Erythroblast (primary cell): Measurements from ENCODE around the gene SWT1.
A peak's percentile ranks its signal among the peaks of the same experiment; 100 is the strongest.

Source experiments
- DNase-seq, 2 experiments: peaks; one replicate each; lab custom pipeline; 2025; lab: John Stamatoyannopoulos, UW
- GATA1 ChIP-seq: IDR thresholded peaks from 2 replicates; pipeline ENCODE4 v1.6.1; 2011; ENCODE audit warnings: low read depth, mild to moderate bottlenecking, control low read depth, low read length, moderate library complexity
- POLR2A ChIP-seq: IDR thresholded peaks from 2 replicates; pipeline ENCODE4 v1.6.1; 2011; ENCODE audit warnings: mild to moderate bottlenecking, low read length

The SWT1 gene

DNA sequence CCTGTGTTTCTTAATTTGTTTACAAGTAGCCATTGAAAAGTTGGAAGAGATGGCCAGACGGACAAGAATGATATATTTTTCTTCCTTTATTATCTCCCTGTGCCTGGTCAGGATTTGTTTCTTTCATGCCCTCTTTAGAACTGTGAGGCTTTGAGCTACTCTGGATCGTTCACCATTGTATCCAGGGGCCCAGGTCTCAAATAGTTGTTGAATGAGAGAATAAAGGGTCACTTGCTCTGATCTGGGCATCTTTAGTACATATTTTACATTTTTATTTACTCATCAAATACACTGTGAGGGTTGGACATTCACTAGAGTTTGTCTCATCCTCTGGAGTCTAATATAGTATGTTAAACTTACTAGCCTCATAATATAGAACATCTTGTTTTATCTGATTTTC, 111.4 kb downstream of the SWT1 start:
- TF ChIP-seq GATA1: no peak
- DNase-seq: no peak

DNA sequence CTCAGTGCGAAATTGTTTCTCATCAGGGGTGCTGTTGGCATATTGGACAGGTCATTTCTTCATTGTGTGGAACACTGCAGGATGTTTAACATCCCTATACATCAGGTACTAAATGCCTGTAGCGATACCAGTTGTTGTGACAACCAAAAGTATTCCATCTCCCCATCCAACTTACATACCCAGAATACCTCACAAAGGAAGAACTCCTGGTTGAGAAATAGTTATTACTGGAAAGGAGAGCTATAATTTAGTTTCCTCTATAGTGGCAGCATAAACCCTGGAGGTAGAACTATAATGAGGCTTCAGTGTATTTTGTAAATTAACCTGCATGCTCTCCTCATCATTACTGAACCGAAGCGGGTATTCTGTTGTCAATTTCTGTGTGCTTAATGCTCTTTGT, 115.0 kb downstream of the SWT1 start:
- TF ChIP-seq GATA1: no peak
- no peak for TF ChIP-seq POLR2A
- no peak for DNase-seq

DNA sequence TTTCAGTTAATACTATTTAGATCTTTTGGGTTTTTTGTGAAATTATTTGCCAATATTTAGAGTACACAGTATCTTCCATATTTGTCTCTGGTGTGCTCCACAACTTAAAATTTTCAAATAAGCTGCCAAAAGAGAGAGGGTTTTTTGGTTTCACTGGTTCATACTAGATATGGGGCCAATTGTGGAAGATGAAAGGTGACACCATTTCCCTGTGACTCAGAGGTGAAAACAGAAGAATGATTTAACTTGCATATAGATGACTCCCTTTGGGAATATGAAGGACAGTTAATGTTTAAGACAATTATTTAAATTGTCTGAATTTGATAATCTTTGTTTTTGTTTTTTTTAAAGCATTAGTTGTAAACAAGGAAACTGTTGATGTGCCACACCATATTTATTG, 122.6 kb downstream of the SWT1 start:
- no peak for DNase-seq

DNA sequence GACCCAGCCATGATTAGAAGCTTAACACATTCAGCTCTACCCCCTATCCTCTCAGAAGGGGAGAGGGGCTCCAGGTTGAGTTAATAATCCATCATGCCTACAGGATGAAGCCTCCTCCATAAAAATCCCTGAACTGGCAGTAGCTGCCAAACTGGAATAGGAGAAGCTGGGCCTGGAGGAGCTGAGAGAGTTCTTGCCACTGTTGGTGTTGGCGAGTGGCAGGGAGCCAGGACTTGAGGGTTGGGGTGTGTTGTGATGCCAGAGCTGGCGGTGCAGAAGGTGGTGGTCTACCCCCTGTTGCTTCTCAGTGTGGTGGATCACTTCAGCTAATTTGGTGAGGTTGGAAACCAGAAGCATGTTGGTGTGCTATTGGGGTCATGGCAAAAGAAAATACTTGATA, 123.6 kb downstream of the SWT1 start:
- no peak for DNase-seq
- TF ChIP-seq POLR2A: no peak
- TF ChIP-seq GATA1: no peak

More for the DNA sequence above, 122.6 kb downstream of the SWT1 start:
- TF ChIP-seq POLR2A: no peak
- TF ChIP-seq GATA1: no peak

DNA sequence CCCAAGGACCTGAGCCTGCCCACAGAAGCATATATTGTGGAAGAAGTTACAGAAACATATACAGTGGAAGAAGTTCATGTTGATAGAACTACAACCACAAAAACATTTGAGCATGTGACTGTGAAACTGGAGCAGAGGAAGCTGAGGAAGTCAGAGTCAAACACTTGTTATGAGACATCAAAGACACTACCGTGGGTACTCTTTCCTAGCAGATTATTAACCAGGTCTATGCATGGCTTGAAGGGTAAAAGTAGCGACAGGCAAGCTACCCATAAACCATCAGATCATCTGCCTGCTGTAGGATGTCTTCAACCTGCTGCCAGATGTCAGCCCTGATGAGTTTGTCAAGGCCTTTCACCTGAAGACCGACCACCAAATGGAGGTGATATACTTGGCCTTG, 124.3 kb downstream of the SWT1 start:
- no peak for DNase-seq

DNA sequence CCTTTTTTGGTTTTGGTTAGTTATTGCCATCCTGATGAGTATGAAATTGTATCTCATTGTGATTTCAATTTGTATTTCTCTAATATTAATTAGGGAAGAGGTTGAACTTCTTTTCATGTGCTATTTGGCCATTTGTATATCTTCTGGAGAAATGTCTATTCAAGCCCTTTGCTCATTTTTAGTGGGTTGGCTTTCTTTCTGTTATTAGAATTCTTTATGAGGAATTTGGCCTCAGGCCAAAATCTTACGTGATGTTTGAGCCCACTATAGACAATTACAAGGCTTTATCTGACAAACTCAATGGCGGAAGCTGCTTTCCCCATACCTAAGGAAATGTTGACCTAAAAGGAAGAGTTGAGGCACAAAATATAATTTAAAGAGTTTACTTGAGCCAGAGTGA, 127.1 kb downstream of the SWT1 start:
- no peak for TF ChIP-seq POLR2A
- no peak for TF ChIP-seq GATA1
- DNase-seq: peak; percentile 85

More for the DNA sequence above, 124.3 kb downstream of the SWT1 start:
- TF ChIP-seq GATA1: no peak

DNA sequence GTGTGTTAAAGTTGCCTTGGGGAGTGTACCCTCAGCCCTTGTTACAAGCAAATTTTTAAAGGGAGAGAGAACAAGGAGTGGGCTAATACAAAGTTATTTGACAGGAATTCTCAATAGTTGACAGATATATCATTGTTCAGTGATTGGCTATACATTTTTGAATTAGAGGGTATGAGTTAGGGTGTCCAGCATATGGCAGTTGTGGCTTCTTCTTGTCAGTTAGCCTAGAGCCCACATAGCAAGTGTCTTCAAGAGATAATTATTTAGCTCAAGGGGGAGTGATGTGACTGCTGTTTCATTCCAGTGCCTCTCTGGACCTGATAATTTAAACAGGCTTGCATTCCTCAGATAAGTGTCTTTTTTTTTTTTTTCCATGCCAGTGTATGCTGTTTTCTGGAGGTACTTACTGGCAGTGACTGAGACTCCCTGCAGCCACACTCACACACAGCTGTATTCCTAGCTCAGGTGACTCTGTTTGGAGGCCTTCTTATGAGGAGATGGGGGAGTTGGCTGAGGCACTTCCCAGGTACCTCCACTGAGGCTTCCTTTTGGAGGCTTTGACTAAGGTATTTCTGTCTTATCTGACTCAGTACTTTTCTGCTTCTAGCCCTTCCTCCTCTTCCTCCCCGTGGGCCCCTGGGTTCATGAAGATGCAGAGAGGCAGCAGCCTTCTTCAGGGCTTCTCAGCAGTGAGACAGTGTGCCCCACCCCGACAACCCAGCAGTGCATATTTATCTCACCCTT, 127.7 kb downstream of the SWT1 start:
- TF ChIP-seq GATA1: peak; percentile 42
- TF ChIP-seq POLR2A: peak; percentile 82
- peak; percentile 92 to 99 for DNase-seq

DNA sequence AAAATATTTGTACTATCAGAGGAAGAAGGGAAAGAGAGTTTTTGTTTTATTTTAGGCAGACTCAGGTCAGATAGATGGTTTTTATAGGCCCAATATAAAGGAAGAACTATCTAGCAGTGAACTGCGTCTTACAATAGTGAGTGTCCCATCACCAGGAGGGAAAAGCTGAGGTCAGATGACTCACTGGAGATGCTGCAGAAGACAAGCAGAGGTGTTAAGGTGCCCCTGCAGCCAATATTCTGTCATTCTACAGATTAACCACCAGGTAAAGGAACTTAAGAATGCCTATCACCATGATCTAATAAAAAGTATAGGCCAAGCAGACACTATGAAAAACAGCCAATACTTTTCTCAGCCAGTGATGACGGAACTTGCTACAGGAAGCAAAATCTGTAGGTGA, 130.5 kb downstream of the SWT1 start:
- TF ChIP-seq GATA1: no peak
- no peak for TF ChIP-seq POLR2A

DNA sequence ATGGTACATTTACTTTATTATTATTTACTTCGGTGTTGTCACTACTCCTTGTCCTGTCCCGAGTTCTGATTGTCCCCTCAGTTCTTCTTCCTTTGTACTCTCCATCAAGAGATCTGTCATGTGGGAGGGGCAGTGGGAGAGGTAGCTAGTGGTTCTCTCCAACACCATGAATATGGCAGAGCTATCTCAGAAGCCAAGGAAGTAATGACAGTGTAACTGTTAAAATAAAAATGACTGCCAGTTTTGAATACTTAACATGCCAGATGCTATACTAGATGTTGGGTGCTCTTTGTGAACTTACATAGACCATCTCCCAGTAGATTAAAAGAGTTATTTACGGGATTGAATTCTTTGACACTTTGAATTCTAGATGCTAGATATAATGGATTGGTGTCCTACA, 131.5 kb downstream of the SWT1 start:
- no peak for DNase-seq
- TF ChIP-seq POLR2A: no peak
- TF ChIP-seq GATA1: no peak

More for the DNA sequence above, 130.5 kb downstream of the SWT1 start:
- DNase-seq: no peak

DNA sequence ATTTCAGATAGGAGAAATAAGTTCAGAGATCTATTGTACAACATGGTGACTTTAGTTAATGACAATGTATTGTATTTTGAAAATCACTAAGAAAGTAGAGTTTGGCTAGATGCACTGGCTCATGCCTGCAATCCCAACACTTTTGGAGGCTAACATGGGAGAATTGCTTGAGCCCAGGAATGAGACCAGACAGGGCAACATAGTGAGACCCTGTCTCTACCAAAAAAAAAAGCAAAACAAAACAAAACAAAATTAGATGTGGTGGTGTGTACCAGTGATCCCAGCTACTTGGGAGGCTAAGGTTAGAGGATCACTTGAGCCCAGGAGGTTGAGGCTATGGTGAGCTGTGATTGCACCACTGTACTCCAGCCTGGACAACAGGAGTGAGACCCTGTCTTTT, 132.9 kb downstream of the SWT1 start:
- DNase-seq: no peak
- TF ChIP-seq GATA1 (no peak), POLR2A (no peak)

DNA sequence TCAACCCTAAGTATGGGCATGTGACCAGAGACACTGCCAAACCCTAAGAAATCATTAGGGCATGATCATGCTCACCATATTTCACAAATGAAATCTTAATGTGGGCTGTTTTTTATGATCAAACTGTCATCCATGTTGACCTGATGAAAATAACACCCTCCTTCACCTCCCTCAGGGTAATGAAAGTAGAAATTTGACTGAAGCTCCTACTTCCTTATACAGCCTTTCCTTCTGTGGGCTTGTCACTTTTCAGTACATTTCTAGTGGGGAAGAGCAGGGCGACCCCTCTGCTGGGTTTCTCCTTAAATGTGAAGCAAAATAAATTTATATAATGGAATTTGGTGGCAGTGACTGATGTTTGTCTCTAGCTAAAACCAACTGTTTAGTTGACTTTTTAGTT, 134.2 kb downstream of the SWT1 start:
- TF ChIP-seq GATA1 (no peak), POLR2A (no peak)
- DNase-seq: peak in 1 of 2 experiments; percentile 34

DNA sequence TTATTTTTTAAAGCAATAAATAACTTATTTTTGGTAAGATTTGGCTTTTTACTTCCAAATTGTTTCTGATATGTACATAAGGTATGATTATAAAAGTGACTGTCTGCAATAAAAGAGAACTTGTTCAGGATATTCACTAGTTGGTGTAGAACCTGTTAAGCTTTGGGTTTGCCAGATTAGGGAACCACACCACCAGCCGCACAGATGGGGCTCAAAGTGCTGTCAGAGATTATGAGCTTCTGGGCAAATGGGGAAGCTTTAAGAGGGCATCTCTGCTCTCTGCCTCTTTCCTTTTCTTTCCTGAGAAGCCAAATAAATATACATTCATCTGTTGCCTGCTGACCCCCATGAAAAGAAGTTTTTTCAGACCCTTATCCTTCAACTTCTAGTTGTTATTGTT, 134.7 kb downstream of the SWT1 start:
- TF ChIP-seq GATA1: no peak
- no peak for TF ChIP-seq POLR2A

DNA sequence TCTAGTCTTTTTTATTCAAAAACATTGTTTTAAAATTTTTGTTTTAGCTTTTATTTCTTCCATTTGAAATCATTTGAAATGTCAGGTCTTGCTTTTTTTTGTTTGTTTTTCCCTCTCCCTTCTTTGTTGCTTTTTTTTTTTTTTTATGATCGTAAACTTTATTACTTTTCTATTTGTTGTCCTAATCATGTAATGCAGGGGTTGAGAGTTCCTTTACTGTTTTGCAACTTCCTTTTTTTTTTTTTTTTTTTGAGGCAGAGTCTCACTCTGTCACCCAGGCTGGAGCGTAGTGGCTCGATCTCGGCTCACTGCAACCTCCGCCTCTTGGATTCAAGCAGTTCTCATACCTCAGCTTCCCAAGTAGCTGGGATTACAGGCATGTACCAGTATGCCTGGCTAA, 135.3 kb downstream of the SWT1 start:
- no peak for TF ChIP-seq GATA1
- no peak for TF ChIP-seq POLR2A
- DNase-seq: peak; percentile 29 to 30

More for the DNA sequence above, 134.7 kb downstream of the SWT1 start:
- peak; percentile 66 to 83 for DNase-seq

DNA sequence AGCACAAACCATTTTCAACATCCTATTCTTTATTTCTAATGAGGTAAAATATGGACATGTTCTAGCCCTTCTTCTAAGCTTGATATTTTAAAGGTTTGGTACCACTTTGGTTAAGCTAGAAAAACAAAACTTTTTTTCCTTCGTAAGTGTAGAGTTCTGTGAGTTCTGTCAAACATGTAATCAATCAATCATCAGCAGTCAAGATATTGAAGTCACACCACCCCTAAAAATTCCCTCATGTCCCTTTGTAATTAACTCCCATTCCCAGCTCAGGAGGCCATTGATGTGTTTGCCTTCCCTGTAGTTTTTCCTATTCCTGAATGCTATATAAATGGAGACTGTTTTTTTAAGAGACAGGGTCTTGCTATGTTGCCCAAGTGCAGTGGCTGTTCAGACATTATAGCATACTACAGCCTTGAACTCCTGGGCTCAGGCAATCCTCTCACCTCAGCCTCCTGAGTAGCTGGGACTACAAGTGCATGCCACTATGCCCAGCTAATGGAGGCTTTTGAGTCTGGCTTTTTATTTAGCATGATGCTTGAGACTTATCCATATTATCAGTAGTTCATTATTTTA, 137.1 kb downstream of the SWT1 start:
- DNase-seq: no peak
- TF ChIP-seq GATA1 (no peak), POLR2A (no peak)

DNA sequence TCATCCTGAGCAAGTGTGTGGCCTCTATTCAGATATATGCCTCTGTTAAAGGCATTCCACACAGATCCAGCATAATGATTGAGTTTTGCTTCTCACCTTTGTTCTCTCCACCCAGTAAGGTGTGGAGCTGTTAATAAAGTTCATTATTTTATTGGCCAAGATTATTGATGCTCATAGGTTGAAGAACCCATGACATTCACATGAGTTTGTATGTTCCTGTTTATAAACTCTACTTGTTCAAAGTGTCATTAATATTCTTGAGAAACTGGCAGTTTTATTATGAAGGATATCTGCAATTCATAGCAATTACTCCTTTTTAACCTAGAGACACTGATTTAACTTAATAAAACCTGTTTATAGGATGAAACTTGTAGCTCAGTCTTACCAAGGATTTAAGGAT, 138.1 kb downstream of the SWT1 start:
- TF ChIP-seq POLR2A: no peak
- no peak for TF ChIP-seq GATA1
- DNase-seq: no peak
